PFSK-1 (cell line): ENCODE data around the gene CNDP2.

Experiments
- FOXP2 ChIP-seq: optimal IDR thresholded peaks from 2 replicates; pipeline ENCODE3; 2011; ENCODE audit warnings: borderline replicate concordance, control low read depth, inconsistent platforms; ENCODE audit not compliant: insufficient read depth; ENCODE audit errors: extremely low read length, extremely low read depth
- POLR2AphosphoS5 ChIP-seq: IDR thresholded peaks from 2 replicates; pipeline ENCODE4 v1.6.1; 2012; ENCODE audit warnings: low read depth, mild to moderate bottlenecking, control low read depth, low read length, moderate library complexity
- SIN3A ChIP-seq: IDR thresholded peaks from 2 replicates; pipeline ENCODE4 v1.6.1; 2012; ENCODE audit warnings: mild to moderate bottlenecking, low read length, moderate library complexity, borderline replicate concordance; ENCODE audit not compliant: insufficient read depth
- TAF1 ChIP-seq: IDR thresholded peaks from 2 replicates; pipeline ENCODE4 v1.6.1; 2012; ENCODE audit warnings: low read length, control low read depth, borderline replicate concordance; ENCODE audit not compliant: insufficient read depth
- TF ChIP-seq, protein P1 (sequence below), 2 experiments: IDR thresholded peaks; 2 replicates each; pipeline versions ENCODE4 v1.6.1 to v1.8.0; 2011 to 2012; ENCODE audit warnings: low read depth in 2 of 2, low read length in 2 of 2, control low read depth in 1 of 2, inconsistent platforms in 1 of 2, mild to moderate bottlenecking in 1 of 2, moderate library complexity in 1 of 2; ENCODE audit not compliant: insufficient read depth in 1 of 2

Gene CNDP2

DNA sequence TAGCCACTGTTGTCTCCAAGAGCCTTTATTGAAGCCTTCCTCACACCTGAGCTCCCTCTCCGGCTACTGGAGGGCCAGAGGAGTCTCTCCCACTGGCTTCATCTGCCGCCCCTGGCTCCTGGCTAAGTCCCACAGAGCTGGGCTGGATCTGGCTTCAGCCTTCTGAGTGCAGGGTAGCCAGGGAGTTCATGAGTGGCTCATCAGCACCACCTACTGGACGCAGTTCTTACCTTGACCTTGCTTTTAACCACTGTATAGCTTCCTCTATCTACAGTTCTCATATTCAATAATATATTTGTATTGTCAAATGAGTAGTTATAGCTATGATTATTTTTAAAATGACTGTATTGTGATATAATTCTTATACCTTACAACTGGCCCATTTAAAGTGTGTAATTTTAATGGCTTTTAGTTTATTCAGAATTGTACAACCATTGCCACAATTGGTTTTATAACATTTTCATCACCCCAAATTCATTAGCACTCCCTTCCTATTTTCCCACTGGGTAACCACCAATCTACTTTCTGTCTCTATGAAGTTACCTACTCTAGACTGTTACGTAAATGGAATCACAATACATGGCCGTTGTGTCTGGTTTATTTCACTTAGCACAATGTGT lies 55.9 kb downstream of the CNDP2 start:
- TF ChIP-seq POLR2AphosphoS5 = no peak
- no peak for TF ChIP-seq SIN3A
- no peak for TF ChIP-seq FOXP2
- TF ChIP-seq, protein P1, sequence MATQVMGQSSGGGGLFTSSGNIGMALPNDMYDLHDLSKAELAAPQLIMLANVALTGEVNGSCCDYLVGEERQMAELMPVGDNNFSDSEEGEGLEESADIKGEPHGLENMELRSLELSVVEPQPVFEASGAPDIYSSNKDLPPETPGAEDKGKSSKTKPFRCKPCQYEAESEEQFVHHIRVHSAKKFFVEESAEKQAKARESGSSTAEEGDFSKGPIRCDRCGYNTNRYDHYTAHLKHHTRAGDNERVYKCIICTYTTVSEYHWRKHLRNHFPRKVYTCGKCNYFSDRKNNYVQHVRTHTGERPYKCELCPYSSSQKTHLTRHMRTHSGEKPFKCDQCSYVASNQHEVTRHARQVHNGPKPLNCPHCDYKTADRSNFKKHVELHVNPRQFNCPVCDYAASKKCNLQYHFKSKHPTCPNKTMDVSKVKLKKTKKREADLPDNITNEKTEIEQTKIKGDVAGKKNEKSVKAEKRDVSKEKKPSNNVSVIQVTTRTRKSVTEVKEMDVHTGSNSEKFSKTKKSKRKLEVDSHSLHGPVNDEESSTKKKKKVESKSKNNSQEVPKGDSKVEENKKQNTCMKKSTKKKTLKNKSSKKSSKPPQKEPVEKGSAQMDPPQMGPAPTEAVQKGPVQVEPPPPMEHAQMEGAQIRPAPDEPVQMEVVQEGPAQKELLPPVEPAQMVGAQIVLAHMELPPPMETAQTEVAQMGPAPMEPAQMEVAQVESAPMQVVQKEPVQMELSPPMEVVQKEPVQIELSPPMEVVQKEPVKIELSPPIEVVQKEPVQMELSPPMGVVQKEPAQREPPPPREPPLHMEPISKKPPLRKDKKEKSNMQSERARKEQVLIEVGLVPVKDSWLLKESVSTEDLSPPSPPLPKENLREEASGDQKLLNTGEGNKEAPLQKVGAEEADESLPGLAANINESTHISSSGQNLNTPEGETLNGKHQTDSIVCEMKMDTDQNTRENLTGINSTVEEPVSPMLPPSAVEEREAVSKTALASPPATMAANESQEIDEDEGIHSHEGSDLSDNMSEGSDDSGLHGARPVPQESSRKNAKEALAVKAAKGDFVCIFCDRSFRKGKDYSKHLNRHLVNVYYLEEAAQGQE (IDR thresholded peaks at IDR 0.05; ENCODE audit: insufficient read depth in 1 of 2, low read depth in 2 of 2, low read length in 2 of 2) = no peak

DNA sequence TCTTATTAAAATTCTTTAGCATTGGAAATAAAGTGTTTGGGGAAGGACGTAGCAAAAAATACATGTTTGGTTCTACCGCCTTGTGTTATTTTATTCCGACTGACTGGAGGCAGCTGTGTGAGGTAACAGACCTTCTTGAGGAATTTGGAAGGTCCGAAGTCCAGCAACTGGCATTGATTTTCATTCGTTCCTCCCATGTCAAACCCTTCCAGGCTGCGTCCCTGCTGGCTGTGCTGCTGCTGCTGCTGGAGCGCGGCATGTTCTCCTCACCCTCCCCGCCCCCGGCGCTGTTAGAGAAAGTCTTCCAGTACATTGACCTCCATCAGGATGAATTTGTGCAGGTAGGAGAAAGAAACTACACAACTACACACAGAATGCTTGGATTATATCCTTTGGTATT lies 60.0 kb downstream of the CNDP2 start:
- TF ChIP-seq TAF1 (no peak), SIN3A (no peak), POLR2AphosphoS5 (no peak), FOXP2 (no peak)
- TF ChIP-seq, protein P1 (IDR thresholded peaks at IDR 0.05; ENCODE audit: insufficient read depth in 1 of 2, low read depth in 2 of 2, low read length in 2 of 2) = no peak

DNA sequence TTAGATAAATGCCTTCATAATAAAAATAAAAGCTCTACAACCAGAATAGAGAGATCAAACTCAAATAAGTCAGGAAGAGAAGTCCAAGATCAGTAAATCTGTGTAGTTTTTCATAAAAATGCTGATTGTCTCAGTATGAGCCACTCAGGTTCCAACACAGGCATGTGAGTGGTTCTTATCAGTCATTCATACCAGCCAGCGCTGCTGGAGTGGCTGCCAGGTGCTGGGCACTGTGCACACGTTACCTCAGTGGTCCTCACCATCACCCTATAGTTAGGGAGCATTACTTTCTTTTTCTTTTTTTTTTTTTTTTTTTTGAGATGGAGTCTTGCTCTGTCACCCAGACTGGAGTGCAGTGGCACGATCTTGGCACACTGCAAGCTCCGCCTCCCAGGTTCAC lies 61.9 kb downstream of the CNDP2 start:
- no peak for TF ChIP-seq FOXP2
- no peak for TF ChIP-seq POLR2AphosphoS5
- TF ChIP-seq SIN3A = no peak
- TF ChIP-seq, protein P1 (IDR thresholded peaks at IDR 0.05; ENCODE audit: insufficient read depth in 1 of 2, low read depth in 2 of 2, low read length in 2 of 2) = no peak
- no peak for TF ChIP-seq TAF1

DNA sequence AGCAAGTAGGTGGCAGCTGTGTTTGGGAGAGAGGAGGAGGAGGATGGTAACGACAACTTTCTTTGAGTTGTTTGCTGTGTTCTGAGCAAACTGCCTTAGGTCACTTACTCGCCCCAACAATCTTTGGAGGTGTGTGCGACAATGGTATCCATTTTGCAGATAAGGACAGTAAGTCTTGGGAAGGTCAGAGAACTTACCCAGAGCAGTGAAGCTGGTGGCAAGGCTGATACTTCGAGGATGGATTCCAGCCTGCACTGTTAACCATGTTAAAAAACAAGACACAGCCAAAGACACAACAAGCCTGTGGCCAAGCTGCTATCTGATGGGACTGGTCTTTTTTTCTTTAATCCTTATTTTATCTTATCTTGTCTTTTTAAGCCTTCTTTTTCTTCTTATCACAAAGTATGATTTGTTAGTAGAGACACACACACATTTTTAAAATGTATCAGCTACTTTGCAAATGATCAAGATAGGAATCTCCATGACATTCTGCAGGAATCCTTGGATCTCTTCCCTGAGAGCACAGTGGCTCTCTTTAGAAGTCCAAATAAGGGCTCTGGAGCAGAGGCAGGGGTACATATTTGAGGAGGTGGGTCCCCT lies 66.1 kb downstream of the CNDP2 start:
- no peak for TF ChIP-seq POLR2AphosphoS5
- TF ChIP-seq FOXP2 = no peak
- TF ChIP-seq, protein P1 (IDR thresholded peaks at IDR 0.05; ENCODE audit: insufficient read depth in 1 of 2, low read depth in 2 of 2, low read length in 2 of 2) = no peak
- no peak for TF ChIP-seq SIN3A
- no peak for TF ChIP-seq TAF1
